HepG2 (cell line): ENCODE results near the gene INKA1. TPM values are rescaled to one million over a fixed set of nuclear protein-coding genes. Genes with fewer than 3 reads are reported as not detected.
A peak's percentile ranks its signal among the peaks of the same experiment; 100 is the strongest.

Experiments
- ATAC-seq: fragments of 200-7000 bp; cut with Tn5 transposase; 3 replicates; pipeline ENCODE4 v1.9.1; 2020; ENCODE audit warnings: mild to moderate bottlenecking, moderate library complexity
- BruUV-seq: library from RNA; stranded (reverse); fragments of 400-500 nt; replicated peaks from 2 replicates; lab custom pipeline; 2021; lab: Mats Ljungman, UMichigan
- CTCF ChIA-PET: fragments of 300-600 bp; formaldehyde crosslinking; extraction: SDS; loops from one replicate; lab custom pipeline; 2021; ENCODE audit warnings: low total read pairs, inconsistent platforms, low intra/inter-chr PET ratio; lab: Yijun Ruan, JAX
- POLR2A ChIA-PET: fragments of 350-600 bp; sonication (Branson Sonifier 250); formaldehyde crosslinking; loops from one replicate; lab custom pipeline; 2020; ENCODE audit warnings: antibody characterized with exemption, inconsistent platforms; lab: Yijun Ruan, JAX
- DNase-seq: peaks from one replicate; pipeline ENCODE4 v3.0.0-alpha.2; 2015; ENCODE audit warnings: low spot score
- FAIRE-seq: peaks from 3 replicates; lab custom pipeline; 2011; peaks lifted over from hg19 to GRCh38; lab: Jason Lieb, UNC
- H2AFZ ChIP-seq: one replicate; pipeline ENCODE4 v1.6.1; 2011; ENCODE audit warnings: low read length, inconsistent platforms
- H3K27ac ChIP-seq: fragments of 300-600 bp; 3 replicates; pipeline ENCODE4 v1.8.0; 2011; ENCODE audit warnings: mixed run types, mild to moderate bottlenecking, mixed read lengths, low read length, inconsistent platforms; ENCODE audit not compliant: insufficient read depth; ENCODE audit errors: extremely low read length
- H3K27me3 ChIP-seq, 2 experiments: fragments of 200-600 bp in 1 of 2; 2 replicates in 1 of 2; 3 replicates in 1 of 2; pipeline versions ENCODE4 v1.6.0 to v1.8.0; 2011; ENCODE audit warnings: low read length in 2 of 2, mild to moderate bottlenecking in 2 of 2, moderate library complexity in 2 of 2, inconsistent platforms in 1 of 2; ENCODE audit not compliant: insufficient read depth in 2 of 2, control insufficient read depth in 1 of 2
- H3K36me3 ChIP-seq, 2 experiments: fragments of 200-600 bp in 1 of 2; replicated peaks in 1 of 2; 2 replicates in 1 of 2; 3 replicates in 1 of 2; pipeline versions ENCODE4 v1.5.1 to v1.8.0; 2011; ENCODE audit warnings: low read length in 2 of 2, inconsistent platforms in 1 of 2; ENCODE audit not compliant: insufficient read depth in 2 of 2, control insufficient read depth in 1 of 2
- H3K4me1 ChIP-seq: 2 replicates; pipeline ENCODE4 v1.5.1; 2012; ENCODE audit warnings: low read length, inconsistent platforms; ENCODE audit not compliant: insufficient read depth
- H3K4me2 ChIP-seq: 2 replicates; pipeline ENCODE4 v1.6.0; 2011; ENCODE audit warnings: low read depth, low read length, inconsistent platforms
- H3K4me3 ChIP-seq, 3 experiments: fragments of 200-600 bp in 1 of 3; sonication (generic), shearing (Covaris generic) in 1 of 3; replicated peaks in 1 of 3; 2 replicates each; pipeline ENCODE4 v1.5.1; 2011 to 2016; ENCODE audit warnings: low read length in 3 of 3, inconsistent platforms in 2 of 3, low read depth in 2 of 3, mild to moderate bottlenecking in 2 of 3, control low read depth in 1 of 3, mixed read lengths in 1 of 3; ENCODE audit not compliant: insufficient read depth in 1 of 3
- H3K79me2 ChIP-seq: one replicate; pipeline ENCODE4 v1.6.1; 2011; ENCODE audit warnings: low read length, inconsistent platforms; ENCODE audit not compliant: insufficient read depth
- H3K9ac ChIP-seq: 2 replicates; pipeline ENCODE4 v1.6.0; 2011; ENCODE audit warnings: mild to moderate bottlenecking, low read depth, low read length, inconsistent platforms; ENCODE audit not compliant: insufficient read depth
- H3K9me3 ChIP-seq: 2 replicates; pipeline ENCODE4 v1.5.1; 2012; ENCODE audit warnings: mild to moderate bottlenecking, low read length
- H4K20me1 ChIP-seq: 2 replicates; pipeline ENCODE4 v1.6.0; 2011; ENCODE audit warnings: inconsistent platforms, mild to moderate bottlenecking, low read length, moderate library complexity; ENCODE audit not compliant: insufficient read depth
- ATAD3A ChIP-seq: sonication (generic); formaldehyde crosslinking; IDR thresholded peaks from 2 replicates; pipeline ENCODE4 v1.4.0; 2020; ENCODE audit warnings: missing genetic modification reagents
- MAZ ChIP-seq, 2 experiments: sonication (generic) in 1 of 2; formaldehyde crosslinking in 1 of 2; IDR thresholded peaks; 2 replicates each; pipeline versions ENCODE4 v1.5.0 to v1.6.1; 2012 to 2020; ENCODE audit warnings: low read depth in 2 of 2, mild to moderate bottlenecking in 2 of 2, borderline replicate concordance in 1 of 2, improper control_type of control experiment in 1 of 2, low read length in 1 of 2, missing genetic modification reagents in 1 of 2, moderate library complexity in 1 of 2
- MXI1 ChIP-seq: IDR thresholded peaks from 3 replicates; pipeline ENCODE4 v1.6.1; 2012; ENCODE audit warnings: low read depth, low read length, inconsistent platforms, borderline replicate concordance
- POGZ ChIP-seq: sonication (generic); formaldehyde crosslinking; IDR thresholded peaks from 2 replicates; pipeline ENCODE4 v1.4.0; 2020; ENCODE audit warnings: mild to moderate bottlenecking, missing genetic modification reagents
- RBAK ChIP-seq: sonication (generic); formaldehyde crosslinking; IDR thresholded peaks from 2 replicates; pipeline ENCODE4 v1.5.1; 2020; ENCODE audit warnings: mild to moderate bottlenecking, missing genetic modification reagents
- SIX1 ChIP-seq: sonication (generic); formaldehyde crosslinking; IDR thresholded peaks from 2 replicates; pipeline ENCODE4 v1.4.0; 2020; ENCODE audit warnings: missing genetic modification reagents, borderline replicate concordance
- SOX6 ChIP-seq, 2 experiments: fragments of 450-650 bp in 1 of 2; sonication (generic) in 1 of 2; formaldehyde crosslinking in 1 of 2; IDR thresholded peaks; 2 replicates each; pipeline versions ENCODE4 v1.4.0 to v1.6.1; 2017 to 2020; ENCODE audit warnings: antibody characterized with exemption in 1 of 2, mild to moderate bottlenecking in 1 of 2, missing genetic modification reagents in 1 of 2
- TBL1XR1 ChIP-seq: fragments of 150-350 bp; IDR thresholded peaks from 2 replicates; pipeline ENCODE4 v1.6.1; 2014; ENCODE audit warnings: borderline replicate concordance, low read length; ENCODE audit not compliant: partially characterized antibody
- ZBTB7B ChIP-seq: sonication (generic); formaldehyde crosslinking; IDR thresholded peaks from 2 replicates; pipeline ENCODE4 v1.4.0; 2020; ENCODE audit warnings: missing genetic modification reagents
- ZFP36 ChIP-seq: fragments of 150-350 bp; IDR thresholded peaks from 2 replicates; pipeline ENCODE4 v1.6.1; 2018; ENCODE audit warnings: borderline replicate concordance, low read length, low read depth; ENCODE audit not compliant: partially characterized antibody
- ZNF282 ChIP-seq: fragments of 450-650 bp; IDR thresholded peaks from 2 replicates; pipeline ENCODE4 v1.6.1; 2018; ENCODE audit not compliant: partially characterized antibody
- ZNF543 ChIP-seq: sonication (generic); formaldehyde crosslinking; IDR thresholded peaks from 2 replicates; pipeline ENCODE4 v1.4.0; 2020; ENCODE audit warnings: mild to moderate bottlenecking, missing genetic modification reagents
- ZNF788 ChIP-seq: sonication (generic); formaldehyde crosslinking; IDR thresholded peaks from 2 replicates; pipeline ENCODE4 v1.5.0; 2020; ENCODE audit warnings: mild to moderate bottlenecking, missing genetic modification reagents, borderline replicate concordance
- WGBS: methylation state at CpG from one replicate; pipeline ENCODE4 v1.1.6; 2017; ENCODE audit warnings: low lambda C conversion rate; 5-methylcytosine and 5-hydroxymethylcytosine counted together
- in situ Hi-C: cut with HindIII; loops from 2 replicates; pipeline ENCODE4 v1.10.0; 2017; ENCODE audit warnings: low pct_unique_long_range_greater_than_20kb; ENCODE audit not compliant: extremely low pct_ligation_motif_present
- intact Hi-C: fragments of 100-400 bp; cut with micrococcal nuclease; formaldehyde crosslinking; loops from one replicate; pipeline ENCODE4 v1.10.0; 2022; ENCODE audit not compliant: unreplicated experiment
- polyA plus RNA-seq, 8 experiments: library from polyadenylated mRNA; depleted of rRNA in 3 of 8; stranded (reverse) in 7 of 8; unstranded in 1 of 8; fragments of >200 nt; fragmentation: Illumina TruSeq in 4 of 8; extraction: Trizol in 4 of 8; gene quantifications; 2 replicates each; pipeline versions ENCODE4 v1.2.1 to v1.2.3, GENCODE V29; 2011 to 2016; ENCODE audit warnings: low read depth in 4 of 8, missing spikeins in 1 of 8, mixed read lengths in 1 of 8; ENCODE audit not compliant: insufficient read depth in 1 of 8
- total RNA-seq, 5 experiments: library from RNA; depleted of rRNA; stranded (reverse); fragments of >200 nt; fragmentation: Illumina TruSeq; extraction: Trizol; gene quantifications; 2 replicates each; pipeline ENCODE4 v1.2.3, GENCODE V29; 2016; ENCODE audit warnings: low read depth in 1 of 5
- TF ChIP-seq, protein P1 (sequence below): sonication (generic); formaldehyde crosslinking; IDR thresholded peaks from 2 replicates; pipeline ENCODE4 v1.4.0; 2020; ENCODE audit warnings: missing genetic modification reagents, borderline replicate concordance
- TF ChIP-seq, protein P2 (sequence below): sonication (generic); formaldehyde crosslinking; IDR thresholded peaks from 2 replicates; pipeline ENCODE4 v1.4.0; 2020; ENCODE audit warnings: missing genetic modification reagents

Gene INKA1
- total and polyA plus RNA-seq, 2 of the 13 experiments (the other 11 are each of a cell fraction or from before 2014, with no cell fraction given) = 0.22 to 0.41 TPM

DNA sequence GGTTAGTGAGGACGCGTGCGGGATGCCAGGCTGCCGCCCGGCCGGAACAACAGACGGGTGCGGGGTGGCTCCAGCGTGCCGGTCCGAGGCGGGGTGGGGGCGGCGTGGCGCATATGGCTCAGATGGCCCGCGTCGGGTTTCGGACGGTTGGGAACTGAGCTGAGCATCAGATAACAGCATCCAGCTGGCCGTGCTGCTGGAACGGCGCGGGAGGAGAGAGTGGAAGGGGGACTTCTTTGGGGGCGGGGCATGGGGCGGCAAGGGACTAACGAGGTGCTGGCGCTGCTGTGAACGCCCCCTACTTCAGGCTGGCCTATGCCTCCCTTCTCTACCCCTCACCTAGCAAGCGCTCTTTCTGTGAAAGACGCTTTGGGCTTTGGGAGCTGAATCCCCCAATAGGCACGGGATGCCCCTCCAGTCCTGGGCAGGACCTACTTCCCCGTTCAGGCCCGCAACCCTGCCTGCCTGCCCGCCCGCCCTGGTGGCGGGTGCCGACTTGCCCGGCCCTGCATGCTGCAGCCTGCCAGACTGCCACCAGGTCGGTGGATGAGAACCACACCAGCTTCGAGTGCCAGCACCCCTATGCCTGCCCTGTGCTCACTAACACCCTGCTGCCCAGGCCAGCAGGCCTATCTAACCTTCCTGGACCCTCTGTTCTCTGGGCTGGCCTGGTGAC is 542 bp downstream of the INKA1 start:
- Histone ChIP-seq H3K4me2 (peak overlapping the region; percentile 93), H3K27me3 (peaks cover 0 to 12% of the 10 kb centered on the region in 2 experiments; a peak in 3 of 5 replicates), H3K9ac (peak overlapping the region; percentile 31; the same call in 1 of the 2 replicates), H3K9me3 (no peaks in the 10 kb centered on the region), H3K27ac (no peak overlapping the region), H4K20me1 (no peaks in the 10 kb centered on the region), H3K79me2 (no peaks in the 10 kb centered on the region), H2AFZ (no peak overlapping the region), H3K36me3 (no peaks in the 10 kb centered on the region), H3K4me1 (peaks cover 85% of the 10 kb centered on the region), H3K4me3 (peak overlapping the region; percentile 73 to 89 (median 85))
- DNase-seq (no peak), FAIRE-seq (no peak), ATAC-seq (peak; percentile 38)
- intact Hi-C loops (no loop called here), in situ Hi-C loops (loop anchor here (10.0 kb wide), 1 partner anchor 101 kb away; the partner anchor contains the start of gene MST1R)
- no TSS peak for BruUV-seq
- CTCF ChIA-PET = interaction anchor here (2.2 kb wide), 1 partner anchor 36 kb away, joined by 27 read pairs; no protein-coding TSS in a partner anchor
- POLR2A ChIA-PET = interaction anchor here (0.9 to 2.8 kb wide), 10 partner anchors 10 to 125 kb away, joined by 3 to 22 read pairs (median 4); partner anchors contain the start of genes IP6K1 and UBA7
- WGBS = 0% methylated on average over 1 of the region's 41 CpGs
- TF ChIP-seq, protein P1, sequence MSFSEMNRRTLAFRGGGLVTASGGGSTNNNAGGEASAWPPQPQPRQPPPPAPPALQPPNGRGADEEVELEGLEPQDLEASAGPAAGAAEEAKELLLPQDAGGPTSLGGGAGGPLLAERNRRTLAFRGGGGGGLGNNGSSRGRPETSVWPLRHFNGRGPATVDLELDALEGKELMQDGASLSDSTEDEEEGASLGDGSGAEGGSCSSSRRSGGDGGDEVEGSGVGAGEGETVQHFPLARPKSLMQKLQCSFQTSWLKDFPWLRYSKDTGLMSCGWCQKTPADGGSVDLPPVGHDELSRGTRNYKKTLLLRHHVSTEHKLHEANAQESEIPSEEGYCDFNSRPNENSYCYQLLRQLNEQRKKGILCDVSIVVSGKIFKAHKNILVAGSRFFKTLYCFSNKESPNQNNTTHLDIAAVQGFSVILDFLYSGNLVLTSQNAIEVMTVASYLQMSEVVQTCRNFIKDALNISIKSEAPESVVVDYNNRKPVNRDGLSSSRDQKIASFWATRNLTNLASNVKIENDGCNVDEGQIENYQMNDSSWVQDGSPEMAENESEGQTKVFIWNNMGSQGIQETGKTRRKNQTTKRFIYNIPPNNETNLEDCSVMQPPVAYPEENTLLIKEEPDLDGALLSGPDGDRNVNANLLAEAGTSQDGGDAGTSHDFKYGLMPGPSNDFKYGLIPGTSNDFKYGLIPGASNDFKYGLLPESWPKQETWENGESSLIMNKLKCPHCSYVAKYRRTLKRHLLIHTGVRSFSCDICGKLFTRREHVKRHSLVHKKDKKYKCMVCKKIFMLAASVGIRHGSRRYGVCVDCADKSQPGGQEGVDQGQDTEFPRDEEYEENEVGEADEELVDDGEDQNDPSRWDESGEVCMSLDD = no peak
- TF ChIP-seq ZNF788 (CRISPR knock-in tag) = no peak
- TF ChIP-seq, protein P2, sequence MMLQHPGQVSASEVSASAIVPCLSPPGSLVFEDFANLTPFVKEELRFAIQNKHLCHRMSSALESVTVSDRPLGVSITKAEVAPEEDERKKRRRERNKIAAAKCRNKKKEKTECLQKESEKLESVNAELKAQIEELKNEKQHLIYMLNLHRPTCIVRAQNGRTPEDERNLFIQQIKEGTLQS (CRISPR knock-in tag) = no peak
- no peak for TF ChIP-seq ZBTB7B (CRISPR knock-in tag)
- no peak for TF ChIP-seq ZFP36
- TF ChIP-seq ZNF543 (CRISPR knock-in tag) = no peak
- TF ChIP-seq POGZ (CRISPR knock-in tag) = no peak
- TF ChIP-seq RBAK = no peak
- no peak for TF ChIP-seq ZNF282
- no peak for TF ChIP-seq SIX1 (CRISPR knock-in tag)
- no peak for TF ChIP-seq MAZ (IDR thresholded peaks at IDR 0.05; ENCODE audit: borderline replicate concordance, low read depth, low read length)
- 0 out of 2 replicates have a peak, but pooled peaks have one; percentile 19 for TF ChIP-seq MAZ (CRISPR knock-in tag; IDR thresholded peaks at IDR 0.05; ENCODE audit: low read depth)
- peak; percentile 10; the same call in 1 of the 3 replicates for TF ChIP-seq MXI1
- TF ChIP-seq ATAD3A (CRISPR knock-in tag) = no peak
- no peak for TF ChIP-seq SOX6 (IDR thresholded peaks at IDR 0.05)
- no peak for TF ChIP-seq SOX6 (CRISPR knock-in tag; IDR thresholded peaks at IDR 0.05)
- TF ChIP-seq TBL1XR1 = no peak
